Measurements from ENCODE around the gene UQCRQ.
"Not testable (repeated sequence)": the region's sequence is repeated elsewhere in the genome, so short reads cannot be mapped to it uniquely, and the experiment has no call there.

DNA sequence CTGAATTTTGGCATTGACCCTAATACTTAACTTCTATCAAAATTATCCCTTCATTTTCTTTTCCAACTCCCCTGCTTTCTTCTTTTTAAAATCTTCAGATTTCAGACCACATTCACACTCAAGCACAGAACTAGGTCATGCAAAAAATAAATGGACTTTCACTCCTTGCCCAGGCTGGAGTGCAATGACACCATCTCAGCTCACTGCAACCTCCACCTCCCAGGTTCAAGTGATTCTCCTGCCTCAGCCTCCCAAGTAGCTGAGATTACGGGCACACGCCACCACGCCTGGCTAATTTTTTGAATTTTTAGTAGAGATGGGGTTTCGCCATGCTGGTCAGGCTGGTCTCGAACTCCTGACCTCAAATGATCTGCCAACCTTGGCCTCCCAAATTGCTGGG lies 11.4 kb upstream of the UQCRQ start:
- TF ChIP-seq, protein P1, sequence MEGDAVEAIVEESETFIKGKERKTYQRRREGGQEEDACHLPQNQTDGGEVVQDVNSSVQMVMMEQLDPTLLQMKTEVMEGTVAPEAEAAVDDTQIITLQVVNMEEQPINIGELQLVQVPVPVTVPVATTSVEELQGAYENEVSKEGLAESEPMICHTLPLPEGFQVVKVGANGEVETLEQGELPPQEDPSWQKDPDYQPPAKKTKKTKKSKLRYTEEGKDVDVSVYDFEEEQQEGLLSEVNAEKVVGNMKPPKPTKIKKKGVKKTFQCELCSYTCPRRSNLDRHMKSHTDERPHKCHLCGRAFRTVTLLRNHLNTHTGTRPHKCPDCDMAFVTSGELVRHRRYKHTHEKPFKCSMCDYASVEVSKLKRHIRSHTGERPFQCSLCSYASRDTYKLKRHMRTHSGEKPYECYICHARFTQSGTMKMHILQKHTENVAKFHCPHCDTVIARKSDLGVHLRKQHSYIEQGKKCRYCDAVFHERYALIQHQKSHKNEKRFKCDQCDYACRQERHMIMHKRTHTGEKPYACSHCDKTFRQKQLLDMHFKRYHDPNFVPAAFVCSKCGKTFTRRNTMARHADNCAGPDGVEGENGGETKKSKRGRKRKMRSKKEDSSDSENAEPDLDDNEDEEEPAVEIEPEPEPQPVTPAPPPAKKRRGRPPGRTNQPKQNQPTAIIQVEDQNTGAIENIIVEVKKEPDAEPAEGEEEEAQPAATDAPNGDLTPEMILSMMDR (IDR thresholded peaks at IDR 0.05), result not testable (repeated sequence)
- TF ChIP-seq ZFX (IDR thresholded peaks at IDR 0.05; ENCODE audit: borderline replicate concordance), result not testable (repeated sequence)

Data from 22Rv1 (cell line).